Endothelial cell (in vitro differentiated cells): ENCODE measurements around the gene SMIM35. TPM values are rescaled to one million over a fixed set of nuclear protein-coding genes. Genes with fewer than 3 reads are reported as not detected.

Experiments
- DNase-seq: peaks from one replicate; pipeline ENCODE4 v3.0.0; 2021; ENCODE audit warnings: low spot score
- H3K27ac Mint-ChIP-seq: one replicate; pipeline ENCODE4 v1.8.0; 2021; ENCODE audit warnings: mixed read lengths, inconsistent platforms; ENCODE audit not compliant: unreplicated experiment
- H3K27me3 Mint-ChIP-seq: one replicate; pipeline ENCODE4 v1.8.0; 2021; ENCODE audit warnings: mild to moderate bottlenecking, moderate library complexity, mixed read lengths, inconsistent platforms; ENCODE audit not compliant: unreplicated experiment
- H3K36me3 Mint-ChIP-seq: one replicate; pipeline ENCODE4 v1.8.0; 2021; ENCODE audit warnings: mild to moderate bottlenecking, low read depth, mixed read lengths, inconsistent platforms; ENCODE audit not compliant: unreplicated experiment
- H3K4me1 Mint-ChIP-seq: one replicate; pipeline ENCODE4 v1.8.0; 2021; ENCODE audit warnings: mild to moderate bottlenecking, mixed read lengths, inconsistent platforms; ENCODE audit not compliant: unreplicated experiment
- H3K4me3 Mint-ChIP-seq: one replicate; pipeline ENCODE4 v1.8.0; 2021; ENCODE audit warnings: mild to moderate bottlenecking, mixed read lengths, inconsistent platforms; ENCODE audit not compliant: unreplicated experiment
- H3K9me3 Mint-ChIP-seq: one replicate; pipeline ENCODE4 v1.8.0; 2021; ENCODE audit warnings: mixed read lengths, inconsistent platforms; ENCODE audit not compliant: unreplicated experiment
- total RNA-seq: library from RNA; stranded (reverse); fragmentation: NEBNext Ultra II Directional; extraction: Animal tissue kit (Norgen Biotek cat#: 25700); gene quantifications from one replicate; pipeline ENCODE4 v1.2.1, GENCODE V29; 2021; ENCODE audit not compliant: unreplicated experiment
- TF ChIP-seq, protein P1 (sequence below): fragments of 200-600 bp; sonication (generic); IDR thresholded peaks from one replicate; pipeline ENCODE4 v1.5.0; 2021; ENCODE audit warnings: antibody characterized with exemption; ENCODE audit not compliant: unreplicated experiment

The SMIM35 gene
- total RNA-seq, 1 donor from 2014 or later: not detected

DNA sequence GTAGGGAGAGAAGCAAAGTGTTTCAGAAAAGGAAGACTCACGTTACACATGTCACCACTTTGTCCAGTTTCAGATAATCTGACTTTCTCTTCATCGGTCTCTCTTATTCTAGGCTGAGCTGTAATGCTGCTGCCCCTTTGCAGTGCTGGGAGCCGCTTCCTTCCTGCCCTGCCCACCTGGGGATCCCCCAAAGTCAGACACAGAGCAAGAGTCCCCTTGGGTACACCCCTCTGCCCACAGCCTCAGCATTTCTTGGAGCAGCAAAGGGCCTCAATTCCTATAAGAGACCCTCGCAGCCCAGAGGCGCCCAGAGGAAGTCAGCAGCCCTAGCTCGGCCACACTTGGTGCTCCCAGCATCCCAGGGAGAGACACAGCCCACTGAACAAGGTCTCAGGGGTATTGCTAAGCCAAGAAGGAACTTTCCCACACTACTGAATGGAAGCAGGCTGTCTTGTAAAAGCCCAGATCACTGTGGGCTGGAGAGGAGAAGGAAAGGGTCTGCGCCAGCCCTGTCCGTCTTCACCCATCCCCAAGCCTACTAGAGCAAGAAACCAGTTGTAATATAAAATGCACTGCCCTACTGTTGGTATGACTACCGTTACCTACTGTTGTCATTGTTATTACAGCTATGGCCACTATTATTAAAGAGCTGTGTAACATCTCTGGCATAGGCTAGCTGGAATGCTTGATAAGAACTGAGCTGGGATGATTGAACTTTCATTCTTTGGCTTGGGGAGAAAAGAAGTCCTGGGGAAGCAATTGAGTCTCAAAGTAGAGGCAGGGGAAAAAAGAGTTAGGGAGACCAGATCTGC, 31.2 kb upstream of the SMIM35 start:
- no peaks in the 10 kb centered on the region for H3K9me3 Mint-ChIP-seq
- TF ChIP-seq, protein P1, sequence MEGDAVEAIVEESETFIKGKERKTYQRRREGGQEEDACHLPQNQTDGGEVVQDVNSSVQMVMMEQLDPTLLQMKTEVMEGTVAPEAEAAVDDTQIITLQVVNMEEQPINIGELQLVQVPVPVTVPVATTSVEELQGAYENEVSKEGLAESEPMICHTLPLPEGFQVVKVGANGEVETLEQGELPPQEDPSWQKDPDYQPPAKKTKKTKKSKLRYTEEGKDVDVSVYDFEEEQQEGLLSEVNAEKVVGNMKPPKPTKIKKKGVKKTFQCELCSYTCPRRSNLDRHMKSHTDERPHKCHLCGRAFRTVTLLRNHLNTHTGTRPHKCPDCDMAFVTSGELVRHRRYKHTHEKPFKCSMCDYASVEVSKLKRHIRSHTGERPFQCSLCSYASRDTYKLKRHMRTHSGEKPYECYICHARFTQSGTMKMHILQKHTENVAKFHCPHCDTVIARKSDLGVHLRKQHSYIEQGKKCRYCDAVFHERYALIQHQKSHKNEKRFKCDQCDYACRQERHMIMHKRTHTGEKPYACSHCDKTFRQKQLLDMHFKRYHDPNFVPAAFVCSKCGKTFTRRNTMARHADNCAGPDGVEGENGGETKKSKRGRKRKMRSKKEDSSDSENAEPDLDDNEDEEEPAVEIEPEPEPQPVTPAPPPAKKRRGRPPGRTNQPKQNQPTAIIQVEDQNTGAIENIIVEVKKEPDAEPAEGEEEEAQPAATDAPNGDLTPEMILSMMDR: no peak
- no peak for DNase-seq
- H3K4me1 Mint-ChIP-seq: peaks cover 3% of the 10 kb centered on the region
- H3K27ac Mint-ChIP-seq: no peak overlapping the region
- H3K27me3 Mint-ChIP-seq: peaks cover 9% of the 10 kb centered on the region
- no peaks in the 10 kb centered on the region for H3K36me3 Mint-ChIP-seq
- H3K4me3 Mint-ChIP-seq: no peak overlapping the region

DNA sequence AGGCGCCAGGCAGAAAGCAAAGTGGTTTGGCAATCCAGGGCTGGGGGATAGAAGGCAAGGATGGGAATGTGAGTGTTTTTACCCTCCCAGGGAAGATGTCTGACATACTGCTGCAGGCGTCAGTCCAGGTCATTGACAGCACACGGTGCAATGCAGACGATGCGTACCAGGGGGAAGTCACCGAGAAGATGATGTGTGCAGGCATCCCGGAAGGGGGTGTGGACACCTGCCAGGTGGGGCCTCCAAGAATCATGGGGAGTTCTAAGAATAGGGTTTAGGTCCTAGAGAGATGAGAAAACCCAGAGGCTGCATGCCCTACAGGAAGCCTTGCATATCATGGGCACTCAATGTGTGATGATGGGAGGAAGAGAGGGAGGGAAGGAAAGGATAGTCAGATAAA, 28.3 kb upstream of the SMIM35 start:
- Mint-ChIP-seq H3K36me3 (no peaks in the 10 kb centered on the region), H3K27ac (no peak overlapping the region), H3K27me3 (peaks cover 11% of the 10 kb centered on the region), H3K4me1 (peaks cover 3% of the 10 kb centered on the region), H3K4me3 (no peak overlapping the region), H3K9me3 (no peaks in the 10 kb centered on the region)
- DNase-seq: no peak
- TF ChIP-seq, protein P1: no peak

DNA sequence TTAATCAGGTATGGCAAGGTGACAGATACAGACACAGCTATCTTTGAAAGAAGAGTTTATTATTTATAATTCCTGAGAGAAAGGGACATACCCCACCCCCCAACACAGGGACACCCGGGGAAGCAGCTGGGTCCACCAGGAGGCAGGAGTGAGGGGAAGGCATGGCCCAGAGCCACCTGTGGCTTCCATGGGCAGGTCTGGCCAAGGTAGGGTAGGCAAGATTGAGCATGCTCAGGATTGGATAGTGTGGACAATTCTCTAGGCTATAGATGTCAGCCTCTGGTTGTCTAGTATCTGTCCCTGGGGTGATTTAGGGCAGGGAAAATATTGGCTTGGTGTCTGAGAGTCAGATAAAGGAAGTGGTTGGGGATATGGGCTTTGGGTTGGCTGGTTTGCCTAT, 27.5 kb upstream of the SMIM35 start:
- Mint-ChIP-seq H3K4me3 (no peak overlapping the region), H3K27me3 (peaks cover 11% of the 10 kb centered on the region), H3K4me1 (peaks cover 3% of the 10 kb centered on the region), H3K36me3 (no peaks in the 10 kb centered on the region), H3K9me3 (no peaks in the 10 kb centered on the region), H3K27ac (no peak overlapping the region)
- no peak for DNase-seq
- TF ChIP-seq, protein P1: no peak

DNA sequence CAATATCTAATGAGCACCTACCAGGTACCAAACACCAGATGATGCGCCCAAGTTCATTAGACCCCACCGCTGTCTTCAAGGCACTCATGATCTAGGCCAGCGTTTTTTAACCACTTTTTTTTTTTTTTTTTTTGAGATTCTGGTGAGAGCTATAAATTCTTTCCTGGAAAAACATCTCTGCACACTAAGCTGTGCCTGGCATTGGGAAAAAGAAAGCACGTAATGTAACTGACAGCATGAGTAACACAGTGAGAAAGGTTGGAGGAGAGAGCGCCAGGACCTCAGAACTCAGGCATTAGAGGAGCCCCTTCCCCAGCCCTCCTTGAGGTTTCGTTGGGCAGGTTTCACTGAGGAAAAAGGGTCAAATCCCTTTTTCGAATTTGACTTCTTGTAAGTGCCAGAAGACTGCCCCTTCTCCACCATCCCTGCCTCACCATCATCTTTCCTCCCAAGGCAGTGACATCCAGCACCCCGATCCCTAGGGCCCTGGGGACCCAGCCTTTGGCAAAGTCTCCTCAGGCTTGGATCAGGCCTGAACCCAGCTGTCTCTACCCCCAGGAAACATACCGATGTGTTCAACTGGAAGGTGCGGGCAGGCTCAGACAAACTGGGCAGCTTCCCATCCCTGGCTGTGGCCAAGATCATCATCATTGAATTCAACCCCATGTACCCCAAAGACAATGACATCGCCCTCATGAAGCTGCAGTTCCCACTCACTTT, 26.1 kb upstream of the SMIM35 start:
- TF ChIP-seq, protein P1: no peak

DNA sequence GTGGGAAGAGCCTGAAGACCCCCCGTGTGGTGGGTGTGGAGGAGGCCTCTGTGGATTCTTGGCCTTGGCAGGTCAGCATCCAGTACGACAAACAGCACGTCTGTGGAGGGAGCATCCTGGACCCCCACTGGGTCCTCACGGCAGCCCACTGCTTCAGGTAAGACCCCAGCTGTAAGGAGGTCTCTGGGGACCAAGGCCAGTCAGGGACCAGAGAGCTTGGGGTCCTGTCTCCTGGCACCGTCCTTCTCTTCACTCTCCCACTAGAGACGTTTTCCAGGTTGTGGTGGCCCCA, 24.9 kb upstream of the SMIM35 start:
- TF ChIP-seq, protein P1: no peak
- Mint-ChIP-seq H3K4me1 (no peaks in the 10 kb centered on the region), H3K9me3 (no peaks in the 10 kb centered on the region), H3K27ac (no peak overlapping the region), H3K27me3 (peaks cover 14% of the 10 kb centered on the region), H3K4me3 (no peak overlapping the region), H3K36me3 (no peaks in the 10 kb centered on the region)
- no peak for DNase-seq

More for the DNA sequence above, 26.1 kb upstream of the SMIM35 start:
- Mint-ChIP-seq H3K4me1 (no peaks in the 10 kb centered on the region), H3K36me3 (no peaks in the 10 kb centered on the region), H3K9me3 (no peaks in the 10 kb centered on the region), H3K27ac (no peak overlapping the region), H3K27me3 (peaks cover 11% of the 10 kb centered on the region), H3K4me3 (no peak overlapping the region)
- DNase-seq: no peak
